ENCODE data around the gene S1PR3.

The S1PR3 gene

GRCh38 chr9:88993327-88993726 is 2.1 kb downstream of the S1PR3 start:
- DNase-seq (ENCODE audit: low spot score), result no peak

DNA sequence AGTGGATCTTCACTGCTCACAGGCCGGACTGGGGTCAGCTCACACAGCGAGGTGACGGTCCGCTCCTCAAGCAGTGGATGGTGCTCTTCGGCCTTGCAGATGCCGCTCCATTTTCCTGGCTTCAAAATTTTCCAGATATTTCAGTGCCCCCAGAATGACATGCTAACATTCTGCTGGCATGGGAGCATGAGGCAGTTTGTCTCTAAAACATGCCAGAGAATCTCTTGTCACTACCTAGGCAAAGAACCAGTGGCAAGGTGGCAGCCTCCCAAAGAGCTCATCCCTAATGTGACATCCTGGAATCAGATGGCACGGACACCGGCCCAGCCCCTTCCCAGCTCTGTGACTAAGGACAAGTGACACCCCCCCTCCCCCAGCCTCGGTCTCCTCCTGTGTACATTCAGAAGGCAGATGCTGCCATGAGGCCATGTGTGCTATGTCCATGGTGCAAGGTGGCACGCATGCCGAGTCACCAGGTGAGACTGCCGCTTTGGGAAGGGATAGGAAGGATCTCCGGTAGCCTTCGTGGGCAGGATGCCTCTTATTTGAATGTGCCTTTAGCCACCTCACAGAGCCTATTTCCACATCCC is 2.7 kb downstream of the S1PR3 start:
- DNase-seq (ENCODE audit: low spot score), result no peak

- no peak for DNase-seq (ENCODE audit: low spot score)
These were observed 3.4 kb downstream of the S1PR3 start for GRCh38 chr9:88994469-88995199.

- DNase-seq (ENCODE audit: low spot score), result no peak
These were observed 3.9 kb downstream of the S1PR3 start for GRCh38 chr9:88995200-88995577.

- DNase-seq (ENCODE audit: low spot score), result no peak
These were observed 4.4 kb downstream of the S1PR3 start for GRCh38 chr9:88995627-88996026.

- DNase-seq (ENCODE audit: low spot score), result no peak
These were observed 5.0 kb downstream of the S1PR3 start for GRCh38 chr9:88996046-88996920.

DNA sequence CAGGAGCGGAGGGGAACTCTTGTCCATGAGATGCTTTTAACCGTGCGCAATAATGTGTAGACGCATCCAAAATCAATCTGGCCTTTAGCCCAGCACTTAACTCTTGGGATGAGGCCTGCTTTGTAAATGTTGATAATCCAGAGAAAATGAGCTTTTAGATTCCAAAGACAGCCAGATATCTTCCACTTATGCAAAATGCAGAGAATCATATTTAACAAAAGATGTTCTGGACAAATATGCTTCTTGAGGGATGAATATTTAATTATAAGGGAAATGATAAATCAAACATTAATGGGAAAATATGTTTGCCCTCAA is 5.6 kb downstream of the S1PR3 start:
- no peak for DNase-seq (ENCODE audit: low spot score)

DNA sequence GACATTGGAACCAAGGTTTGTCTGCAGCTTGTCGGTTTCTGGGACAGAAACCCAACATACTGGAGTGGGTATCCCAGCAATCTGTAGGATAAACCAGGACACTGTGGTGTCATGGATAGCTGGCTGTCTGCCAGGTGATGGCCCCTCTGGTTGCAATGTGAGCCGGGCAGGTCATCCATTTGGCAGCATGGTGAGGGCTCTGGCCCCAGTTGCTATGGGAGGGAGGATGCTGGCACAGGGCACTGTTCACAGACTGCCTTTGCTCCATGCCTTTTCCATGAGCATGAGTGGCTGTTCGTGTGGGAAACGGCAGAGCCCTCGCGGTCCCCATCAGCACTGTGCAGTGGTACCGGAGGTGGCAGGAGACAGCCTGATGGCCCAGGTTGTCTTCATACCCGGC is 6.4 kb downstream of the S1PR3 start:
- no peak for DNase-seq (ENCODE audit: low spot score)

GRCh38 chr9:88998503-88998902 is 7.2 kb downstream of the S1PR3 start:
- no peak for DNase-seq (ENCODE audit: low spot score)

DNA sequence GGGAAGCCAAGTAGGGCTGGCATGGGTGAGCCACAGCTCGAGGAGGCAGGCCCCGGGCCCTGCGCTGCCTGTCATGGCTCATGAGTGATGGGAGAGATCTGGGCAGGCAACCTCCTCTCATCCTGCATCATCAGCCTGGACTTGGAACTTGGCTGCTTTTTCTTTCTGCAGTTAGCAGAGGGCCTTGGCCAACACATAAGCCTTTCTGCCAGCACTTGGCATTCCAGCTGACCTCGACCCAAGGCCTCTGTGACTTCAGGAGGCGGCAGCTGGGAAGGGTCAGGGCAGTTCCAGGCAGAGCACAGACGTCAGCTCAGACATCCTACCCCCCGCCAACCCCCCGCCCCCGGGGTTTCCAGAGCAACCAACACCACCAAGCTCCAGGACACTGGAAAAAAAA is 7.6 kb downstream of the S1PR3 start:
- no peak for DNase-seq (ENCODE audit: low spot score)

GRCh38 chr9:89000371-89000781 is 9.1 kb downstream of the S1PR3 start:
- DNase-seq (ENCODE audit: low spot score), result no peak

GRCh38 chr9:89000973-89001916 is 10.0 kb downstream of the S1PR3 start:
- peak; percentile 77 for DNase-seq (ENCODE audit: low spot score)

DNA sequence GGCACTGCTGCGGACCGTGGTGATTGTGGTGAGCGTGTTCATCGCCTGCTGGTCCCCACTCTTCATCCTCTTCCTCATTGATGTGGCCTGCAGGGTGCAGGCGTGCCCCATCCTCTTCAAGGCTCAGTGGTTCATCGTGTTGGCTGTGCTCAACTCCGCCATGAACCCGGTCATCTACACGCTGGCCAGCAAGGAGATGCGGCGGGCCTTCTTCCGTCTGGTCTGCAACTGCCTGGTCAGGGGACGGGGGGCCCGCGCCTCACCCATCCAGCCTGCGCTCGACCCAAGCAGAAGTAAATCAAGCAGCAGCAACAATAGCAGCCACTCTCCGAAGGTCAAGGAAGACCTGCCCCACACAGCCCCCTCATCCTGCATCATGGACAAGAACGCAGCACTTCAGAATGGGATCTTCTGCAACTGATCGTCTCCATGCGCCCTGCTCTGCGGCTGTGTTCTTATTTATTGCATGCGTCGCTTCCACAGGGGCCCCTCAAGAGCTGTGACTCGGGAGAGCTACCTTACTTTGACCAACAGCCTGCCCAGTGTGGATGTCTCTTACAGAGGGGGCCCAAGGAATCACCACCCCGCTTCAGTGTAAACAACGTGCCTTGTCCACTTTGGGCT is 10.8 kb downstream of the S1PR3 start:
- DNase-seq (ENCODE audit: low spot score), result no peak

- DNase-seq (ENCODE audit: low spot score), result no peak
These were observed 11.7 kb downstream of the S1PR3 start for GRCh38 chr9:89002987-89003386.

DNA sequence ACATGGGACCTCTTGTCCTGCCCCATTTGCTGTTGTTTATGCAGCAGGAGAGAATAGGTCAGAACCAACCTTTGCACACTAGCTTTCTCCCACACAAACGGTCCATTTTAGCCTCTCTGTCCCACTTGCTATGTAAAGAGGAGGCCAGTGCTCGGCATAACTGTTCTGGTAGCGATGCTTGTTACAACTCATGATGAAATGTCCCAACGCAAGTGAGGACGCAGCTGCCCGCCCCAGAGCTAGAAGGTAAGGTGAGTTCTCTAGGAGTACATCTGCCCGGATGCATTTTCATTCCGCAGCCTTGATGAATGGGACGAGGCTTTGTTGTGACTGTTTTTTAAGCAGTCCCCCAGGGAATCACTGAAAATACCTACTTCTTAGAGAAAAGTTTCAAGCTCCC is 14.1 kb downstream of the S1PR3 start:
- no peak for DNase-seq (ENCODE audit: low spot score)

DNA sequence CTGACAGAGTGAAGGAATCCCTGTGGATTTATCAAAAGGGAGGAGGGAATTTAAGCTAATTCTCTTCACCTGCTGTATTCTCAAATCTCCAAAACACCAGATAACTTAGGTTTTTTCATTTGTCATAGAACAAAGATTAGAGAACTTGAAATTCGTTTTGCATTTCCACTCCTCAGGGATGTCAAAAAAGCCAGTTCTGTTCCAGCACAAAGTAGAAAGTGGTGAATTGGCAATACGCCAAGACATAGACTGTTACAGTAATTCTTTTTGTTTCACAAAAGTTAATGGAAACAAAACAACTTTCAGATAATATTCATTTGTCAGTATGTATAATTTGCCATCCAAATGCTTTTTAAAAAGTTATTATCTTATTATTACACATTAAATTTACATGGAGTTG is 15.0 kb downstream of the S1PR3 start:
- no peak for DNase-seq (ENCODE audit: low spot score)

GRCh38 chr9:89006996-89007967 is 16.0 kb downstream of the S1PR3 start:
- no peak for DNase-seq (ENCODE audit: low spot score)

- DNase-seq (ENCODE audit: low spot score), result no peak
These were observed 16.9 kb downstream of the S1PR3 start for GRCh38 chr9:89008055-89008743.

- no peak for DNase-seq (ENCODE audit: low spot score)
These were observed 17.7 kb downstream of the S1PR3 start for GRCh38 chr9:89008744-89009545.

Data from HuH-7 (cell line).